Stimulated activated CD4-positive, alpha-beta T cell treated with anti-CD3 and anti-CD28 coated beads, Interleukin-1b, Interleukin-23, amount 100 ng/mL, for 1 hour (primary cell): ENCODE measurements around the gene AP1B1.
"Not testable (repeated sequence)": the region's sequence is repeated elsewhere in the genome, so short reads cannot be mapped to it uniquely, and the experiment has no call there.

Source experiments
- DNase-seq, 2 donors: peaks; one replicate each; pipeline ENCODE4 v3.0.0-alpha.2; 2020; ENCODE audit warnings: low read depth in 2 of 2

Gene AP1B1

DNA sequence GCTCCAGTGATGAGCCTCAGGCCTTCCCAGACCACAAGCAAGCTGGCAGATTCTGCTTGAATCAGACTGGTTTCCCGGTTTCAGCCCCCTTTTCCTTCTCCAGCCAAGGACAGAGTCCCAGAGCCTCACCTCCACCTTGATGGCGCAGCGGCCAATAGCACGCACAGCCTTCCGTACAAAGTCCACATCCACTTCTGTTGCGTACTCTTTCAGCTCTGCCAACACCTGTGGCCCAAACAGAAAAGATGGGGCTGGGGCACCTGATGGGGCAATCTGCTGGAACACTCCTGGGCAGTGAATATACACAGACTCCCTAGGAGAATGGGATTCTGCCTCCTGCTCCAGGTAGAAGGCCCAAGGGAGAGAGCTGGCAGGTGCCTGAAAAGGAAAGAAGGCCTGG, 37.3 kb downstream of the AP1B1 start:
- DNase-seq = no peak

DNA sequence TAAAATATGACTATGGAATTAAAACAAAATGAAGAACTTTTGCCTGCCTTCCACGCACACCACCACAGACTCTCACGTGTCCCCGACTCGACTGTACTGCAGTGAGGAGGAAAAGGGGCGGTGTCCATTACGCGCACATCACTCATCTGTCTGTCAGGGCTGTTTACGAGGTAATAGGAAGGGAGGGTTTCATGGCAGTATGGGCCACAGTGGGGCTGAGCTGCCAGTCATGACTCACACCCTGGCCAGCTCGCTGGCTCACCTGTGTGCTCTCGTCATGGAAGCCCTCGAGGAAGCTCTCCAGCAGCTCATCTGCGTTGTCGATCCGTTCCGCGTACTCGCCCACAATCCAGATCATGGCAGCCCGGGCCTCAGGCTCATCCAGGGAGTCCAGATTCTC, 39.4 kb downstream of the AP1B1 start:
- no peak for DNase-seq

DNA sequence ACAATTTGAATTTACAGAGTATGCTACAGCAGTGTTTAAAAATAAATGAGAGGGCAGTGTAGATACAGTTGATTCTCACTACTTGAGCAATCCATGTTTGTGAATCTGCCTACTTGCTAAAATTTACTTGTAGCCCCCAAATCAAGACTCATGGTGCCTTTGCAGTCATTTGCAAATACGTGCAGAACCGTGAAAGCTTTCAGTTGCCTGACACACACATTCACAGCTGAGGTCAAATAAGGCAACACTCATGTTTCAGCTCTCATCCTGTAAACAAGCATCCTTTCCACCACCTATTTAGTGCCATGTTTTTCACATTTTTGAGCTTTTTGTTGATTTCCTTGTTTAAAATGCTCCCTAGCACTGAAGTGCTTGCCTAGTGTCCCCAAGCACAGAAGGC, 40.3 kb downstream of the AP1B1 start:
- no peak for DNase-seq

DNA sequence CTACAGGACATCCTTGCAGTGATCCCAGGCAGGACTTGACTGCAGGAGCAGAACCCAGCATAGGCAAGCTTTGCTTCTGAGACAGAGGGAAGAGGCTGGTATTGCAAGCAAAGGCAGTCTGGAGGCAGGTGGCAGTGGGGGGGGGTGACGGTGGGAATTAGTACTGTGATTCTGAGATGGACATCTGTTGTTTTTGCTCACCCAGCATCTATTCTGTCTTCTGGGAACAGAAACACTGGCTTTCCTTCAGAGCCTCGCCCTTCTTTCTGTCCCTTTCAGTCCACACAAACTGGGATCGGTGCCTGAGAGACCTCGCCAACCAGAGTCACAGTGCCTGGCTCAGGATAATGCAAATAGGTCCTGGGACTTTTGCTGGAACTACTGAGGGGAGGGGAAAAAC, 41.7 kb downstream of the AP1B1 start:
- no peak for DNase-seq

DNA sequence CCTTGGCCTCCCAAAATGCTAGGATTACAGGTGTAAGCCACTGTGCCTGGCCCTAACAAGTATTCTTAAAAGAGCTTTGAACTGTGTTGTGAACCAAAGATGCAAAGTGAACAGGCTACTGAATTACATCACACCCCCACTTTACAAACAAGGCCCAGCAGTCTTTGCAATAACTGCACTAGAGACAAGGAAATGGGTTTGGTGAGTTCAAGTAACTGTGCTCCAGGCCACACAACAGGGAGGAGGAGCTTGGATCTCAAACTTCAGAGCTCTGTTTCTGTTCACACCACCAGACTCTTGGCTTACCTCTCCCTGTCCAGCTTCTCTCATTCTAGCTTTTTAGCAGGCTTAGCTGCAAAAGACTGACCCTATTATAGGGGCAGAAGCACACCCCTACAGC, 42.4 kb downstream of the AP1B1 start:
- no peak for DNase-seq

DNA sequence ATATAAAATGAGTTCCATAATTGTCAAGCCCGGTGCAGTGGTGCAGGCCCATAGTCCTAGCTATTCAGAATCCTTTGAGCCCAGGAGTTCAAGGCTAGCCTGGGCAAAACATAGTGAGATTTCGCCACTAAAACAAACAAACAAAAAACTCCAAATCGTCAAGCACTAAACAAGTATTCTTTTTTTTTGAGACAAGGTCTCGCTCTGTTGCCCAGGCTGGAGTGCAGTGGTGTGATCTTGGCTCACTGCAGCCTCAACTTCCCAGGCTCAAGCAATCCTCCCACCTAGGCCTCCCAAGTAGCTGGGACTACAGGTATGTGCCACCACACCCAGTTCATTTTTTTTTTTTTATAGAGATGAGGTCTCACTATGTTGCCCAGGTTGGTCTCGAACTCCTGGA, 43.5 kb downstream of the AP1B1 start:
- DNase-seq = not testable (repeated sequence)

DNA sequence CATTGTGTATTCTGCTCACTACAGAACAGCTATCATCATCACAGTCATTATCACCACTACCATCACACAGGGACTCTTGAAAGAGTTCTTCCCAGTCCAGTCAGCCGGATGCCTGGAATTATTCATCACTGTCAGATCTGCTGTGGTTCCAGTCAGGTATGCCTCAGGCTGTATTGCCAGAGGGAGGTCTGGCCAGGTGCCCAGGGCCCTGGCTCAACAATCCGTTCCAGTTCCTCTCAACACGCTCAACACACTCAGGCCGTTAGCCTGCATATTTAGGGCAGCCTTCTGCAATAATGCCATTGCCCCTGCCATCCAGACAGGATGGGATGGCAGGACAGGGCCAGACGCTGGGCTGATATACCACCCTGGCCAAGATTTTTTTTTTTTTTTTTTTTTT, 44.2 kb downstream of the AP1B1 start:
- DNase-seq = no peak

DNA sequence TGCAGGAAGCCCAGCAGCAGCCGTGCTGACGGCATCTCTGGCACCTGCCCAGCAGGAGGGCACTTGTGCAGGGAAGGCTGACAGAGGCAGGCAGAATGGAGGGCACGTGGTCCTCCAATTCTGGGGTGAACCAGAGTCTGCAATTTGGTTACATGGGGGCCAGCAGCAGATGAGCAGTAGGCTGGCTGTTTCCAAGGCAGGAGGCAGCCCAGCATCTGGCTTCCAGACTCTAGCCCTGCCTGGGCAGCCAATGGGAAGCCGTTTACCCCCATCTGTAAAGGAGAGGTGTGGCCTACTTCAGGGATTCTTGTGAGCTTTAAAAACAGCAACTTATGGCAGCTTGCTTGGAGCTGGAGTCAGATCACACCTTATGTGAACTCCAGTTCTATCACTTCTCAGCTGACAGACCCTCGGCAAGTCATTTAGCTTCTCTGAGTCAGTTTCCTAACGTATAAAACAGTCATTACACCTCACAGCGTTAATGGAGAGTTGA, 45.0 kb downstream of the AP1B1 start:
- no peak for DNase-seq

DNA sequence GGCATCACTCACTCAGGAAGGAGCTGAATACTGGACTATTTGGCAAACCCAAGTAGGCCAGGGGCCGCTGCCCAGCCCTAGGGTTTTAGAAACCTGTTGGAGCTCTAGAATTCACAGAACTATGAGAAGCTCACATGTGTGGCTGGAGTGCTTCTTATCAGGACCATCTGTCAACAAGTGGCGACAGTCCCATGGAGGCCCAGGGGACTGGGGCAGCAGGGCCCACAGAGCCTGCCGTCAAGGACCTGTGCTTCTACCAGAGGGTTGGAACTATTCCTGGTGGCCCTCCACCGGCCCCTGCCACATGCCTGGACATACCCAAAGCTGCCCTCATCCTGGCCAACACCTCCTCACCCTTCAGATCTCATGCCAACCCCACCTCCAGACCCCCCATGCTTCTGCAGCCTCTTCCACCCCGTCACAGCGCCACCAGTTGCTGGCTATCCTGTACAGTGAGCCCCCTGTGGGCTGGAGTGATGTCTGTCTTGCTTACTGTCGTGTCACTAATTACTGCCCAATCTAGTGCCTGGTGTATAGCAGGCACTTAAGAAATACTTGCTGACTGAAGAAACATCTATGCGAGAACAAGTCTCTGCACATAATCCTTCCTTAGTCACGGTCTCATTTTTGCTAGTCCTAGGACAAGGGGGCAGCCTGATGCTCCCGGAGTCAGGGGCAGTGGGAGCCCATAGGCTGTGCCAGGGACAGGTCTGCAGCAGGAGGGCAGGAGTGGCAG, 45.6 kb downstream of the AP1B1 start:
- no peak for DNase-seq

DNA sequence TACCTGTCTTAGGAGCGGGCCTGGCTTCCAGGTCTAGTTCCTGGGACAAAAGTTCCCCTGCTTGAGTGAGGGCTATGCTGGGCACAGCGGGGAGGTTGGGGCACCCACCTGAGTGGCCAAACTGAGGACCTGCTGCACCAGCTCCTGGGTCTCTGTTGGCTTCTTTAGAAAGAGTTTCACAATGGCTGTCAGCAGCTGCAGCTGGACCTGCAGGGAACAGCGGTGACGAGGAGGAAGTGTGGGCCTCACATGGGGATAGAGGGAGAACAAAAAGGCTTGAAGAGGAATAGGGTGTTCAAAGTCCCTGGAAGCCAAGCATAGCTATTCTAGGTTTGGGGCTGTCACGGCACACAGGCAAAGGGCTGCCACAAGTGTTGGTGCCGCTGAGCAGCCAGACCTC, 46.2 kb downstream of the AP1B1 start:
- no peak for DNase-seq

DNA sequence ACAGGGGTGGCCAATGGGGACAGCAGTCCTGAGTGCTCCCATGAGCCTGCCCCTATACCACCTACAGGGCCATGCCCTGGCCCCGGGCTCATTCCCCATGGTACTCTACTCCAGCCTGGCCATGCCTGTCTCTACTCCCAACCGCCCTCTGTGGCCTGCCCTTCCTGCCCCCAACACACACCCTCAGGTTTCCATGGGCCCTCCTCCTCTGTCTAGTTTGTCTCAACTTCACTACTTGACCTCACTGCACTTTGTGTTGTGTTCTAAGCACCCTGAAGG, 46.6 kb downstream of the AP1B1 start:
- no peak for DNase-seq

DNA sequence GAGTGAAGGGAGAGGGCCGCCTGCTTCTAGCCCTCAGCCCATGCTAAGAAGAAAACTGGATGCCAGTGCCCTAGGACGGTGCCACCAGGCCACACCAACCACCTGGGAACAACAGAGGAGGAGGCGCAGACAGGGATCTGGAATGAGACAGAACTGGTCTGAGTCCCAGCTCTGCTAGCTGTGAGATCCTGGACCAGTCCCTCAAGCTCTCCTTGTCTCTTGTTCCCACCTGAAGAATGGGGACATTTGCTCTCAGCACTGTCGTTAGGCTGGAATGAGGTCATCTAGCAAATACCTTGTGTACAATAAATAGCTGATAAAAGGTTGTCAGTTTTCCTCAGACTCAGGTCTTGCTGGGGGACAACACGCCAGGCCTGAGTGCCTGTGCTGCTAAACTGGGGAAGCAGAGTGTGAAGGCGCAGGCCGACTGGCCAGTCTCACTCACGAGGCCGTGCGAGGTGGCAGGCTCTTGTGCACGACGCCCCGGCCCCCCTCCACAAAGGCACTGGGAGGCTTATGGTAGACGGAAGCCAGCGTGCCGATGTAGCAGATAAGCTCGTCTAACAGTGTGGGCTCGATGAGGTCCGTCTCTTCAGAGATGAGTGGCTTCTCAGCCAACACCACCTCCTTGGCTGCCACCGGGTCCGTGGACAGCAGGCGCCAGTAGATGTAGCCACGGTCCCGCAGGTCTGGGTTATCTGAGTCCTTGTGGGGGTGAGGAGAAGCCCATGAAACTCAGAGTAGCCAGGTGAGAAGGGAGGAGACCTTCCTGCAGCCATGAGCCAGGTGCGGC, 47.1 kb downstream of the AP1B1 start:
- DNase-seq = no peak

DNA sequence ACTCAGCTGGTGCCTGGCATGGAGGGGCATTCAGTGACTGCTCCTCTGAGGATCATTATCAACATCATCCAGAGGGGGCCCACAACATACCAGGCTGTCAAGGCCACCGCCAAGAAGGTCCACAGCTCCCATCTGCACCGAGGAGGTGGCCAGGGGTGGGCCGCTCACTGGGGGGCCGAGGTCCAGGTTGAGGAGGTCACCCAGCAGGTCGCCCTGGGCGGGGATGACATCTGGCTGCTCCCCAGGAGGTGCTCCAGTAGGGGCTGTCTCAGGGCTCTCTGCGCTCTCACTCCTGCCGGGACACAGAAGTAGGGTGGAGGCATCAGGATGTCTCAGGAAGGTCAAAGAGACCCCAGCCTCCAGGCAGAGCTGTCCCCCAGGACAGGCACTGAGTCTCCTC, 47.8 kb downstream of the AP1B1 start:
- DNase-seq = no peak

DNA sequence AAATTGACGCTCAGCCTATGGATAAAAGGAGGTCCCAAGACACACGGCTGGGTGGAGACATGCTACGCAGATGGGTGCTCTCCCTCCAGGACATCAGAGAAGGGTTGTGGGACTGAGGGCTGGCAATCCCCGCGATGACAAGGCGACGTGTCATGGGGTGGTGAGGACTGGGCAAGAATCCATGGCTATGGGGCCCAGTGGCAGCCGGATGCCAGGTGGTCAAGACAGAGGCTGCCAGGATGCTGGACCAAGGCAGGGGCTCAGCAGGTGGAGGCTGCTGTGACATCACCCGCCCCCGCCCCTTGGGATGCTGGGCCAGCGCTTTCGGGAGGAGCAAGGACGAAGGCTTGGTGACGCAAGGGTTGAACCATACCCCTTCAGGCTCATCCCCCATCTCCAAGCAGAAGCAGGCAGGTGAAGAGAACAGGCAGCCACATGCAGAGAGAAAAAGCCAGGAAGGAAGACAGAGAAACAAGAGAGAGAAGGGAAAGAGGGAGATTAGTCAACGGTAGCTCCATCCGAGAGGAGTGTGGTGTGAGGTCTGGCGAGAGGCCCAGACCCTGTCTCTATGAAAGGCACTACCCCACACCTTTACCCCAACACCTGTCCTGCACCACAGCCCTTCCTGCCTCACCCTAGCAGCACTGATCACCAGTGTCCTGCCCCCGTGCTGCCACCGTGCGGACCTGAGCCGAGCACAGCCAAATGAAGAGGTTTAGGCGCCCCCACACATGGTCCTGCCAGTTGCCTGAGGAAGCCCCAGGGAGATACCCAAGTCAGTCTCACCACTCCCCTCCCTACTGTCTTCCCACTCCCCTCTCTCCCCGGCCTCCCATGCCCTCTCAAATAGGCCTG, 48.8 kb downstream of the AP1B1 start:
- DNase-seq = no peak

DNA sequence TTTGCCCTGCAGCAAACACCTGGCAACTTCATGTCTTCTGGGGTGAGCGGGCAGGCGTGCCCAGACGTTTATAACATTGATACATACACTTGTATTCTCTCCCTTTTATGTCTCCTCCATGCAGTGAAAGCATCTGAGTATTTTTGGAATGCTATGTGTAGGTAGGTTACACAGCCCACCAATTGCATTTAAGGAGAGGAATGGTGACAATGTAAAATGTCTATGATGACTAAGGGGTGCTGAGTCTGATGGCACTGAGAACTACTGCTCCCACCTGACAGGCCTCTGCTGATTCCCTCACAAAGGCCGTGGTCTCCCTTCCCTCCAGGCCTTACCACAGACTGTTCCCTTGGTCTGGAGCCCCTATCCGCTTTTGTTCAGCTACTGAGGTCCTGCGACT, 50.0 kb downstream of the AP1B1 start:
- no peak for DNase-seq

DNA sequence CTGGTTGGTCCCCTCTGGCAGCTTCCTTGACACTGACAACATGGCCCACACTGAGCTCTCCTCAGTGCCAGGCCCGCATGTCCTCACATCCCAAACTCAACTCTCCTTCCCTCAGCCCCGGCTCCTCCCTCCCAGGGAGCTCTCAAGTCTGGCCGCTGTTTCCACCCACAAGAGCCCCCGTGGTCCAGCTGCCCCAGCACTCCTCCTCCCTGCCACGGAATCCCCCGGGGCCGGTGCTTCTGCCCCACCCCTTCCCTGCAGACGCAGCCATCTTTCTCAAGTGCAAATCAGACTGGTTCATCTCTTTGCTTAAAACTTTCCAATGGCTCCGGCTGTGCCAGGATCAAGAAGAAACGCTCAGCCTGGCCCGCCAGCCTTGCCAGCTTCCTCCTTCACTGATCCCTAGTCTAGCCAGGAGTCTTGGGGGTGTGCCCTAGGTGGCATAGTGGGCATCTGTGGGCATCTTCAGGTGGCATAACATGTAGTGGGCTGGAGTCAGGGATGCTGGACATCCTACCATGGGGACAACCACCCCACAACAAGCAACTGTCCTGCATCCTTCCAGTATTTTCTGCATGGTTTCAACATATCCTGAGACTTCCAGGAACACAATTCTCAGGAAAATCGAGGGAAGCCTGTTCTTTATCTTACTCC, 50.6 kb downstream of the AP1B1 start:
- DNase-seq = no peak

DNA sequence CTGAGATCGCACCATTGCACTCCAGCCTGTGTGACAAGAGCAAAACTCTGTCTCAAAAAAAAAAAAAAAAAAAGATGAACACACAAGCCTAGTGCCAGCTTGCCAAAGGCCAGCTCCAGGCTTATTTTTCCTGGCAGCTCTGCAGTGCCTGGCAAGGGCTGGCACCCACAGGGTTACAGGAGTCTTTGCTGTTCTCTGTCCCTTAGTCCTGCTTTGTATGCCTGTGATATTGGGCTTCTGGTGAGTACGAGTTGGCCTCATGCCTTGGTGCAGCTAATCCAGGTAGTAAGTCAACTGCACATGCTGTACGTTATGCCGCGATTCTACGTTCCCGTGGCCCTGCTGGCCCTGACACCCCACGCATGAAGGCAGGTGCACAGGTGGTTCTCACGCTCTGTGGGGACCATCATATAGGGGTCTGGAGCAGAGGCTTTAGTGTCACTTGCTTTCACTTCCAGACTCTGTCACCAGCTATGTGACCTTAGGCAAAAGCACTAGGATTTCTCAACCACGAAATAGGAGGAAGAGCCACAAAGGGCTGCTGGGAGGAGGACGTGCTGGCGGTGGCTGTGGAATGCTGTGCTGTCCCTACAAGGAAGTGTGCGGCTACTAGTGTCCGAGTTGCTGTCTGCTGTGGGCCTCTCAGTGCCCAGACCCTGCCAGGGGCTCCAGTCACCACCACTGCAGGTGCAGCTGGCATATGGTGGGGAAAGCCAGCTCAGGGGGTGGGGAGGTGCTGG, 51.4 kb downstream of the AP1B1 start:
- no peak for DNase-seq

DNA sequence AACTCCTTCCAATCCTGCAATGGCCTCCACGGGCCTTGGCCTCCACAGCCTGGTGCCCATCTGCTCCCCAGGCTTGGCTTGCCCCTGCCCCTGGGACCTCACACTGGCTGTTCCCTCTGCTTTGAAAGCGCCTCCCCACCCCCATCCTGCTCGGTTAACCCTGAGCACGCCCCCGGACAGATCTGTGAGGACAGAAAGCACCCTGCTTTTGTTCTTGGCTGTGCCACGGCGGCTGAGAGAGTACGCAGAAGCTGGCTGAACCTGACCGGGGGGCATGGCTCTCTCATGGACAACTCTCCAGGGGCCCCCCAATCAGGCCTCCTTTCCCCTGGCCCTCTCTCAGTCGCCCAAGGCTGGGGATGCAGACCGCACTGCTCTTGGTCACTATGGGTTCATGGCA, 52.7 kb downstream of the AP1B1 start:
- DNase-seq = no peak

DNA sequence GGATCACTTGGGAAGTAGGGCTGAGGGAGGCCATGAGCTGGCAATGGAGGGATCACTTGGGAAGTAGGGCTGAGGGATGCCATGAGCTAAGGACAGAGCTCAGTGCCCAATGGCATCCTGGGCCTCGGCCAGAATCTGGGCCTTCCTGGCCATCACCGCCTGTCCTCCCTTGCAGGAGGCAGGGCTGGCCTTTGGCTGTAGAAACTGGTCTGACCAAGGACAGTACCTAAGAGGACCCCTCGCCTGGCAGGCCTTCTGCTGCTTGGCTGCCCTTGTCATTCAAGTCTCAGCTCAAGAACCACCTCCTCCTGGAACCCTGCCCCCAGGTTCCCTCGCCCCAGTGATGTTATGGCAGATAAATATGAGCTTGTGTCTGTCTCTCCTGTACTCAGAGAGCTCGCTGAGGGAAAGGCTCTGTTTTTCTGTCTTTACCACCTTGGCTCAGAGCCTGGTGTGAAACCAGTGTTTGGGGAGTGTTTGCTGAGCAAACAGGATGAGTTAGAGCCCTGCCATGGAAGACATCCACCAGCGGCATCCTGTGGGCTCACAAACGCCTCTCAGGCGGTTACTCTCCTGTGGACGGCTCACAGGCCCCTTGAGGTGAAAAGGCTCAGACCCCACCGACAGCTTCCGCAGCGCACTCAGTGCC, 53.5 kb downstream of the AP1B1 start:
- no peak for DNase-seq

DNA sequence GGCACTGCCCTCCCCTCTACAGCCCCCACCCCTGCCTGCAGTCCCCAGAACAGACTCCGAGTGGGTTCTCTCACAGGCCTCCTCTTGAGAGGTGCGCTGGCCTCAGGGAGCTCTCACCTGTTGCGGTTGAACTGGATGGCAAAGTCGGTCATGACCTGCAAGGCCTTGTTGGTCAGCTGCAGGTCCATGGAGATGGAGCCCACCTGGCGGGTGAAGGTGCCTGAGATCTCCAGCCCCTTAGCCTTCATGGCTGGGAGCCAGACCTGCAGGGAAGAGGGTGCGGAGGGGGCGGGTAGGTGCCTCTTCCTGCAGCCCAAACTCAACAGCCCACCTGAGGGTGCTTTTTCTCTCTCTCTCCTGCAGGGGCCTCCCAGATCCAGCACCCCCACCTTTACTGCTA, 54.2 kb downstream of the AP1B1 start:
- DNase-seq = no peak
